Stimulated activated CD4-positive, alpha-beta T cell treated with anti-CD3 and anti-CD28 coated beads, Interleukin-1b, Interleukin-23, amount 100 ng/mL, for 48 hours (primary cell): ENCODE data around the gene FAM89A.
"Not testable (repeated sequence)": the region's sequence is repeated elsewhere in the genome, so short reads cannot be mapped to it uniquely, and the experiment has no call there.

Source experiments
- DNase-seq: peaks from one replicate; pipeline ENCODE4 v3.0.0-alpha.2; 2020

FAM89A gene

GRCh38 chr1:231029247-231029646 lies 10.8 kb downstream of the FAM89A start:
- DNase-seq = not testable (repeated sequence)

DNA sequence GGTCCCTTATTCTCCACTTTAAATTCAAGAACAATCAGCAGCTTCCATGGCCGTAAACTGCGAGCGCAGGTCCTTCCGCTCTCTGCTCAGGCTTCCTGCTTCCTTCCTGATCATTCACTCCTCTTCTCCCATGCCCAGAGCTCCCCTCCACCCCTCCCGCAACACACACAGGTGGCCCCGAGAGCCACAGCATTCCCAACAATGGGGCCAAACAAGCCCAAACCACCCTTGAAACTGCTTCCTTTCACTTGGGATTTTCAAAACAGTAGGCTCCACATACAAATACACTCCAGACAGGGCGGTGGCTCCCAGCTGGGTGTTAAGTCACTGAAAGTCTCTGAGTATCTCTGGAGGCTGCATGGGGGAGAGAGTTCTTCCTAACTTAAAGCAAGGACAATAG lies 11.4 kb downstream of the FAM89A start:
- no peak for DNase-seq

DNA sequence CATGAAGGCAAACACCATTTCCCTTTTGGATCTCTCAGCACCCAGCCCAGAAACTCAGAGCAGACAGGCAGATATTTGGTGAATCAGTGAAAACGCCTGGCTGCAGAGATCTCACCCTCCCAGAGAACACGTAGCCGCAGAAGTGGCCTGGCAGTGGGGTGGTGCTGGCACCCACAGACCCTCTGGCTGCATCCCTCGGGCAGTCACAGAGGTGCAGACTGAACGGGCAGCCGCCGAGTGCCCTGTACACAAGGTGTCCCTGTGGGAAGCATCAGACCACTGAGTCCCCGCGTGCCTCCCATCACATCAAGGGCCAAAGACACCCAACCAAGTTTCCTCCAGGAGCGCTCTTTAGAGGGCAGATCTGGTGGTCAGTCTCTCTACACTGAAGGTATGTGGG lies 12.1 kb downstream of the FAM89A start:
- DNase-seq = no peak

- no peak for DNase-seq
Observed at GRCh38 chr1:231027136-231027925, 12.7 kb downstream of the FAM89A start.

DNA sequence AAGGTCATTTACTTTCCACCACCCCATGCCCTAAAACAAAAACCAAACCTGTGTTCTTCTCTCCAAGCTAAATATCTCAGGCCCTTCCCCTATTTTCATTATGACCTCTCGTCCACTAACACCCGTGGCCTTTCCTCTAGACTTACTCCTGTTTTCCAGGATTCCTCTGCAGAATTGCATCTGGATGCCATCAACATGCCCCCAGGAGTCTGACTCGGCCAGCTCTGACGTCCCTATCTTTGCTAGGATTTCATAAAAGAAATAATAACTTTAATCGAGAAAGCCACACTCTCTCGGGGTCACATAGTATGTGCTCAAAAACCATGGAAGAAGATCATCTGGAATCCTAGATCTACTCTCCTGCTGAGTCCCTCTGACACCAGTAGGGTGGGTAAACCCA lies 13.5 kb downstream of the FAM89A start:
- no peak for DNase-seq

GRCh38 chr1:231023150-231023549 lies 16.9 kb downstream of the FAM89A start:
- DNase-seq = no peak

DNA sequence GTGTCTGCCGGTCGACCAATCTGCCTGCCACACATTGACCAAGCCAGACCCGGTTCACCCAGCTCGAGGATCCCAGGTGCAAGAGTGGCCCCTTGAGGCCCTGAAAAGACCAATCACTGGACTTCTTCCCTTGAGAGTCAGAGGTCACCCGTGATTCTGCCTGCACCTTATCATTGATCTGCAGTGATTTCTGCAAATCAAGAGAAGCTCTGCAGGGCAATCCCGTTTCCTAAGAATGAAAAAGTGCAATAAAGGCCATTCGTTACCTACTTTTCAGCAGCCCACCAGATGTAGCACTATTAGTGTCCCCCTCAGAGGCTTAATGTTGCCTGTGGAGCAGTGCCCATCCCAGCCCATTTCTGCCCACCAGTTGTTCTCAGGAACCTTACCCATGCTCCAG lies 17.5 kb downstream of the FAM89A start:
- not testable (repeated sequence) for DNase-seq

DNA sequence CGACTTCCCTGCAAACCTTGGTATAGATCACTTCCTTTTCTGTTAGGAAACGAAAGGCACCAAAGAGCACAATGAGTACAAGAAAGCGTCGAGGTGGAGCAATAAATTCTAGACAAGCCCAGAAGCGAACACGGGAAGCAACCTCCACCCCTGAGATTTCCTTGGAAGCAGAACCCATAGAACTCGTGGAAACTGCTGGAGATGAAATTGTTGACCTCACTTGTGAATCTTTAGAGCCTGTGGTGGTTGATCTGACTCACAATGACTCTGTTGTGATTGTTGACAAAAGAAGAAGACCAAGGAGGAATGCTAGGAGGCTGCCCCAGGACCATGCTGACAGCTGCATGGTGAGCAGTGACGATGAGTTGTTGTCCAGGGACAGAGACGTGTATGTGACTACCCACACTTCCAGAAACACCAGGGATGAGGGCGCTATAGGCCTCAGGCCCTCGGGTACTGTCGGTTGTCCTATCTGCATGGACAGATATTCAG lies 18.5 kb downstream of the FAM89A start:
- no peak for DNase-seq

DNA sequence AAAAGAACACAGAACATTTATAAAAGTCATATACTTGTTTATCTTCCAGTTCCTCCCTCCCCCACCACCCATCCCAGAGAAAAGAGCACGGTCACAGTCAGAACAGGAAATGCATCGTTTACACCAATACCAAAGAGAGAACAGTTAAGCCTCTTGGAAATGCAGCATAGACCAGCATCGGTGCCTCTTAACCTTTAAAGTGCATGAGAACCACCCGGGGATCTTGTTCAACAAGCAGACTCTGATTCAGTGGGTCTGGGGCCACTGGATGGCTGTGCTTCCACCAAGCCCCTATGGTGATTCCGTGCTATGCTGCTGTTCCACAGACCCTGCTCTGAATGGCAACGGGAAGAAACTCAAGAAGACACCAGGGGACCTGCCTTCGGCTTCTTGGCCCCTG lies 19.2 kb downstream of the FAM89A start:
- DNase-seq = no peak

DNA sequence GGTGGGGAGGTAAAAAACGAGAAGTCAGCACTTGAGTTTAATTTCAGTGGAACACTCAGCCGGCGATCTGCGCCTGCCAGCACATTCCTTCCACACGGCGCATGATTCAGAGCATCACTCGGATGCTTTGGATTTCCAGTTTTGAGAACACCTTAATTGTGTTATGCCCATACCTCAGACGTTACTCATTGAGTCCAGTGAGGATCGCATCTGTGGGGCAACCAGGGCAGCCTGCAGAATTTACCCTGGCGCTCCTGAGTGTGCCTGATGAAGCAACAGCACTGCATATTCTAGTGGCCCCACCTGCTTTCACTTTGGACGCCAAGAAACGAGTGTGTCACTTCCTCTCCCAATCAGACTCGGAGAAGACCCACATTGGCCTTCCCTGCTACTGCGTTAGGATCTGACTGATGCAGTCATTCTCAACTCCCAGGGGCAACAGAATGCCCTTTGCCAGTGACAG lies 19.9 kb downstream of the FAM89A start:
- no peak for DNase-seq

GRCh38 chr1:231019711-231020110 lies 20.3 kb downstream of the FAM89A start:
- no peak for DNase-seq

DNA sequence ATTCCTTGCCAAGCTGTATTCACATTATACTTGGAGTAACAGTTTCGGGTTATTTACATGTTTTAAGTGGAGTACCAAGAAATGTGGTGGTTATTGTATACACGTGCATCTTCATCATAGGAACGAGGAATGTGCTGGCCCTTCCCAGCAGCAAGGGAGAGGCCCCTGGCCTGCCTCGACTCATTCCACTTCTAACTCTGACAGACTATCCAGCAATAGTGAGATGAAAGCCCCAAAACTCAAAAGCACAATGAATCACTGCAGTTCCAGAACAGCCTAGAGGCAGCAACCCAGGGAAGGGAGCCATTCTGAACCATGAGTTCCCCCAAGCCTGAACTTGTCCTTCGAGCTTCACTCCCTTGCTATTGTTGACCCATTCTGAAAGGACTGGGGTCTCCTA lies 23.1 kb downstream of the FAM89A start:
- DNase-seq = no peak

- no peak for DNase-seq
Observed at GRCh38 chr1:231016234-231016633, 23.8 kb downstream of the FAM89A start.

- no peak for DNase-seq
Observed at GRCh38 chr1:231013391-231014015, 26.6 kb downstream of the FAM89A start.

GRCh38 chr1:231011963-231012362 lies 28.1 kb downstream of the FAM89A start:
- DNase-seq = no peak

DNA sequence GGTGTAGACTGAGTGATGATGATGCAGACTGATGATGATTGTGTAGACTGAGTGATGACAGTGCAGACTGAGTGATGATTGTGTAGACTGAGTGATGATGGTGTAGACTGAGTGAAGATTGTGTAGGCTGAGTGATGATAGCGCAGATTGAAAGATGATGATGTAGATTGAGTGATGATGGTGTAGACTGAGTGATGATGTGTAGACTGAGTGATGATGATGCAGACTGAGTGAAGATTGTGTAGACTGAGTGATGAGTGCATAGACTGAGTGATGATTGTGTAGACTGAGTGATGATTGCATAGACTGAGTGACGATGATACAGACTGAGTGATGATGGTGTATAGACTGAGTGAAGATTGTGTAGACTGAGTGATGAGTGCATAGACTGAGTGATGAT lies 28.7 kb downstream of the FAM89A start:
- no peak for DNase-seq

- DNase-seq = not testable (repeated sequence)
Observed at GRCh38 chr1:231007535-231007934, 32.5 kb downstream of the FAM89A start.

- DNase-seq = no peak
Observed at GRCh38 chr1:231001892-231002291, 38.2 kb downstream of the FAM89A start.

DNA sequence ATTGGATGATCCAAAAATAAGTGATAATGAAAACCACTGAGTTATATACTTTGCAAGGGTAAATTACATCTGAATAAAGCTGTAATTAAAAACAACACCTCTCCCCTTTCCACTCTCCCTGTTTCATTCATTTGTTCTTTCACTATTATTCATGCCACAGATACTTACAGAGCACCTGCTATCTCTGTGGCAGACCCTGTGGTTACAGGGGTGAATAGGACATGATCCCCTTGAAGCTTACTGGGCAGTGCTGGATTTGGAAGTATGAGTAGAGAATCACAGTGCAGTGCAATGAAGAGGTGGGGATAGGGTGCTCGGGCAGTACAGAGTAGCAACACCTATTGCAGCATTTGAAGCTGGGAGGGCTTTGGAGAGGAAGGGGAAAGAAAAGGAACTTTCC lies 39.4 kb downstream of the FAM89A start:
- DNase-seq = no peak

DNA sequence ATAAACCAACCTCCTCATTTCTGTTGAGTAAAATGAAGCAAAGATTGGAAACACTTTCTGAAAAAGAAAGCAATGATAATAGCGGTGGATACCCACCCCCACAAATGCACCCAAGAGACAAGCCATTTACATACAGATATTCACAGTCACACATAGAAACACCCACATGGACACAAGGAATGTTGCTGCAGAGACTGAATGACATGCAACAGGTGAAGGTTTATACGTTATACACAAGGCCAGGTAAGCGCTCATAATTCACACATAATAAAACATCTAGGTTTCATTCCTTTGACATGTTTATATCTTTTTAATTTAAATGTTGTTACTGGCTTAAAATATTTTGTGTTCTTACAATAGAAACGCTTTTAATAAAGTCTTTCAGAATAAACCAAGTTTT lies 39.9 kb downstream of the FAM89A start:
- DNase-seq = no peak

DNA sequence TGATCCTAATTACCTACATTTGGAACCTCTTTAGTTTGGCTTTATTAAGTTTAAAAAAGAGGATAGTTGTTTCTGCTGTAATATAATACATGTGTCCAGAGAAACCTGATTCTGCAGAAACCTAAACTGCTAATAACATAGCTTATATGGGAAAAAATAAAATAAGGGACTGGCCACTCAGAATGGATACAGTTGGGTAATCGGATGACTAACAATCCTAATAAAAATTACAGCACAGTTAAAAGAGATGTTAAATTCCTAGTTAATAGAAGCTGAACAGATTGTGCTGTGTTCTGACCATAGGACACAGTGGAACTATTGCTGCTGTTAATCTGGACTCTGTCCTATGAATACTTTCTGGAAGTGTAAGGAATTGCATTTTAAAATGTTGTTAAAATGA lies 45.2 kb downstream of the FAM89A start:
- no peak for DNase-seq

GRCh38 chr1:230992100-230992774 lies 47.8 kb downstream of the FAM89A start:
- DNase-seq = no peak

DNA sequence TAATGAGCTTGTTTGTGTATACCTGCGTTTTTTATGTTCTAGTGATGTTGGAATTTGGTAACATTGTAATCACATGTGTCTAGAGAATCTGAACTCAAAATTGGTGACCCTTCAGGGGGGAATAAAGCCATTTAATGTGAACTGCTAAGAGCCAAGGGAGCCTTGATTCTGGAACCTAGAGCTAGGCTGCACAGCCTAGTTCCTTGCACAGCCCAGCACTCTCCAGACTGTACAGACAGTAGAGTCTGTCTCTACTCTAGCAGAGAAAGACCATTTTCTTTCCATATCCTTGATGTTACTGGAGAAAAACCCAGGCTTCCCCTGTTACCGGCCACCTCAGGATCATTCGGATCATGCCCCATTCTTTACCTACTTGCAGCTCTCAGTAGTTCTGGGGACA lies 52.6 kb downstream of the FAM89A start:
- no peak for DNase-seq

DNA sequence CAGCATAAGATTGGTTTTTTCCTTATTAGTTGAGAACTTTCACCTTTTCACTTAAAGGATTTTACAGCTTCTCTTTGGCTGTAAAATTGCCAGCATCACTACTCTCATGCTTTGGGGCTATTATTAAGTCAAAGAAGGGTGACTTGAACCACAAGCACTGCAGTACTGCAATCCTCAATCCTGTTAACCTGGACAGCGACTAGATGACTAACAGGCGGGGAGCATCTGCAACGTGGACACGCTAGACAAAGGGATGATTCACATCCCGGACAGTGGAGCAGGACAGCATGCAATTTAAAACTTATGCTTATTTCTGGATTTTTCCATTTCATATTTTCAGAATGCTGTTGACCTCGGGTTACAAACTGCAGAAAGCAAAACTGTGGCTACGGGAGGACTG lies 53.1 kb downstream of the FAM89A start:
- DNase-seq = no peak
